PC-3 (cell line): ENCODE measurements around the gene WDR93. TPM values are rescaled to one million over a fixed set of nuclear protein-coding genes. Genes with fewer than 3 reads are reported as not detected.

ENCODE experiments used
- ATAC-seq: fragments of 200-7000 bp; cut with Tn5 transposase; 2 replicates; pipeline ENCODE4 v1.9.1; 2020; ENCODE audit warnings: mild to moderate bottlenecking, moderate library complexity
- BruUV-seq: library from RNA; stranded (reverse); fragments of 400-500 nt; replicated peaks from 2 replicates; lab custom pipeline; 2021; lab: Mats Ljungman, UMichigan
- CTCF ChIA-PET: fragments of 300-600 bp; sonication (Branson Sonifier 250); formaldehyde crosslinking; loops from one replicate; lab custom pipeline; 2022; ENCODE audit warnings: antibody characterized with exemption; lab: Charles Lee
- POLR2A ChIA-PET: fragments of 300-600 bp; sonication (Branson Sonifier 250); formaldehyde crosslinking; loops from one replicate; lab custom pipeline; 2022; ENCODE audit warnings: antibody characterized with exemption; ENCODE audit not compliant: unreplicated experiment; lab: Charles Lee
- DNase-seq: peaks from one replicate; pipeline ENCODE4 v3.0.0-alpha.2; 2015
- H2AFZ ChIP-seq: fragments of 300-600 bp; sonication (generic); 2 replicates; pipeline ENCODE4 v1.6.0; 2016; ENCODE audit warnings: antibody characterized with exemption, low read length
- H3F3A ChIP-seq: fragments of 300-600 bp; sonication (generic); one replicate; pipeline ENCODE4 v1.6.0; 2017; ENCODE audit warnings: antibody characterized with exemption, low read length, control low read depth, mild to moderate bottlenecking; ENCODE audit not compliant: unreplicated experiment
- H3K27ac ChIP-seq: fragments of 300-600 bp; sonication (generic); 2 replicates; pipeline ENCODE4 v1.5.1; 2016; ENCODE audit warnings: mild to moderate bottlenecking, low read length
- H3K27me3 ChIP-seq: fragments of 300-600 bp; sonication (generic); 2 replicates; pipeline ENCODE4 v1.6.1; 2016; ENCODE audit warnings: low read length, mixed read lengths
- H3K36me3 ChIP-seq: fragments of 300-600 bp; sonication (generic); 2 replicates; pipeline ENCODE4 v1.6.1; 2016; ENCODE audit warnings: low read depth, mixed run types, low read length, mixed read lengths
- H3K4me1 ChIP-seq: fragments of 300-600 bp; sonication (generic); 2 replicates; pipeline ENCODE4 v1.5.1; 2016; ENCODE audit warnings: low read length; ENCODE audit not compliant: insufficient read depth
- H3K4me2 ChIP-seq: fragments of 300-600 bp; sonication (generic); 2 replicates; pipeline ENCODE4 v1.6.0; 2016; ENCODE audit warnings: low read length
- H3K4me3 ChIP-seq: fragments of 300-600 bp; sonication (generic); 2 replicates; pipeline ENCODE4 v1.5.1; 2016; ENCODE audit warnings: mild to moderate bottlenecking, low read length, mixed read lengths
- H3K79me2 ChIP-seq: fragments of 300-600 bp; sonication (generic); 2 replicates; pipeline ENCODE4 v1.6.1; 2017; ENCODE audit warnings: low read length, mixed read lengths
- H3K9ac ChIP-seq: fragments of 300-600 bp; sonication (generic); 2 replicates; pipeline ENCODE4 v1.6.0; 2016; ENCODE audit warnings: mild to moderate bottlenecking, low read length
- H3K9me2 ChIP-seq: fragments of 300-600 bp; sonication (generic); replicated peaks from 2 replicates; pipeline ENCODE4 v1.6.1; 2016; ENCODE audit warnings: mixed run types, low read length, mixed read lengths
- H3K9me3 ChIP-seq: fragments of 300-600 bp; sonication (generic); 2 replicates; pipeline ENCODE4 v1.6.1; 2016; ENCODE audit warnings: low read length, mixed read lengths
- H4K20me1 ChIP-seq: fragments of 300-600 bp; sonication (generic); 2 replicates; pipeline ENCODE4 v1.6.1; 2016; ENCODE audit warnings: low read length, mixed read lengths
- CTCF ChIP-seq: fragments of 300-600 bp; sonication (generic); conservative IDR thresholded peaks from 2 replicates; pipeline ENCODE4 v1.5.1; 2017; ENCODE audit warnings: antibody characterized with exemption, low read depth, mild to moderate bottlenecking, low read length
- EZH2 ChIP-seq: fragments of 300-600 bp; sonication (generic); IDR thresholded peaks from one replicate; pipeline ENCODE4 v1.6.1; 2017; ENCODE audit warnings: antibody characterized with exemption, mild to moderate bottlenecking, low read length; ENCODE audit not compliant: unreplicated experiment
- EZH2phosphoT487 ChIP-seq: fragments of 300-600 bp; sonication (generic); IDR thresholded peaks from 2 replicates; pipeline ENCODE4 v1.6.1; 2018; ENCODE audit warnings: mild to moderate bottlenecking, antibody characterized with exemption, low read length, borderline replicate concordance
- intact Hi-C: fragments of 100-400 bp; cut with micrococcal nuclease; formaldehyde crosslinking; loops from 2 replicates; pipeline ENCODE4 v1.9.0; 2023
- total RNA-seq: library from RNA; depleted of rRNA; stranded (reverse); fragments of >200 nt; gene quantifications from 2 replicates; pipeline ENCODE4 v1.2.3, GENCODE V29; 2014

Gene WDR93
- total RNA-seq, 1 experiment from 2014 or later = 0.22 TPM

GRCh38 chr15:89784686-89784960, 94.0 kb downstream of the WDR93 start:
- Histone ChIP-seq H3K4me3 (no peak overlapping the region), H2AFZ (no peak overlapping the region), H3K36me3 (no peaks in the 10 kb centered on the region), H3K79me2 (no peaks in the 10 kb centered on the region), H3K27ac (peak overlapping the region; percentile 99), H3K9ac (no peak overlapping the region), H3K9me2 (no peaks in the 10 kb centered on the region), H4K20me1 (no peaks in the 10 kb centered on the region), H3K9me3 (no peaks in the 10 kb centered on the region), H3K27me3 (no peaks in the 10 kb centered on the region), H3K4me2 (no peak overlapping the region), H3F3A (no peaks in the 10 kb centered on the region), H3K4me1 (peaks cover 58% of the 10 kb centered on the region)
- ATAC-seq = no peak
- BruUV-seq = no TSS peak
- intact Hi-C loops = no loop called here
- TF ChIP-seq EZH2phosphoT487 (no peak), EZH2 (no peak), CTCF (no peak)
- POLR2A ChIA-PET = no interaction called here
- CTCF ChIA-PET = interaction anchor here (0.8 kb wide), 1 partner anchor 90 kb away, joined by 4 read pairs; no protein-coding TSS in a partner anchor
- no peak for DNase-seq

GRCh38 chr15:89785064-89785773, 94.6 kb downstream of the WDR93 start:
- peak overlapping the region; percentile 35 for H3K4me2 ChIP-seq
- peak overlapping the region; percentile 99 for H3K27ac ChIP-seq
- DNase-seq (peak; percentile 51), ATAC-seq (peak; percentile 29; the same call in 1 of the 2 replicates)
- H3K4me3 ChIP-seq = no peak overlapping the region
- no peaks in the 10 kb centered on the region for H3K27me3 ChIP-seq
- peaks cover 56% of the 10 kb centered on the region for H3K4me1 ChIP-seq
- H3K9me3 ChIP-seq = no peaks in the 10 kb centered on the region
- no peaks in the 10 kb centered on the region for H3K9me2 ChIP-seq
- H3K9ac ChIP-seq = no peak overlapping the region; the same call in 1 of the 2 replicates
- TF ChIP-seq CTCF = no peak
- no peak for TF ChIP-seq EZH2phosphoT487
- TF ChIP-seq EZH2 = no peak
- intact Hi-C loops = no loop called here
- no peaks in the 10 kb centered on the region for H3K36me3 ChIP-seq
- no peaks in the 10 kb centered on the region for H3F3A ChIP-seq
- no peak overlapping the region for H2AFZ ChIP-seq
- H3K79me2 ChIP-seq = no peaks in the 10 kb centered on the region
- ChIA-PET POLR2A (no interaction called here), CTCF (no interaction called here)
- no peaks in the 10 kb centered on the region for H4K20me1 ChIP-seq
- BruUV-seq = TSS peak; percentile 85

- H3K9ac ChIP-seq = no peak overlapping the region
- no peak for ATAC-seq
- no TSS peak for BruUV-seq
- no peaks in the 10 kb centered on the region for H4K20me1 ChIP-seq
- H3K4me2 ChIP-seq = no peak overlapping the region
- H3K27ac ChIP-seq = peak overlapping the region; percentile 99
- no peaks in the 10 kb centered on the region for H3K79me2 ChIP-seq
- H3K4me3 ChIP-seq = no peak overlapping the region
- TF ChIP-seq CTCF (no peak), EZH2 (no peak), EZH2phosphoT487 (no peak)
- no peaks in the 10 kb centered on the region for H3K36me3 ChIP-seq
- ChIA-PET CTCF (no interaction called here), POLR2A (no interaction called here)
- DNase-seq = peak; percentile 45
- no peak overlapping the region for H2AFZ ChIP-seq
- no peaks in the 10 kb centered on the region for H3K9me2 ChIP-seq
- no peaks in the 10 kb centered on the region for H3K9me3 ChIP-seq
- no peaks in the 10 kb centered on the region for H3F3A ChIP-seq
- intact Hi-C loops = no loop called here
- peaks cover 51% of the 10 kb centered on the region for H3K4me1 ChIP-seq
- H3K27me3 ChIP-seq = no peaks in the 10 kb centered on the region
Measured at GRCh38 chr15:89785774-89786140, 95.1 kb downstream of the WDR93 start.
